Stimulated activated naive CD8-positive, alpha-beta T cell treated with anti-CD3 and anti-CD28 coated beads, Interleukin-15, Interleukin-2, amounts not matched to agents 100 ng/mL and 50 ng/mL, for 24 hours (primary cell): ENCODE data around the gene SEPTIN12.

Experiments used
- H3K27ac Mint-ChIP-seq: one replicate; pipeline ENCODE4 v1.8.0; 2021; ENCODE audit warnings: mild to moderate bottlenecking, mixed read lengths
- H3K27me3 Mint-ChIP-seq: one replicate; pipeline ENCODE4 v1.8.0; 2021; ENCODE audit warnings: mixed read lengths
- H3K36me3 Mint-ChIP-seq: one replicate; pipeline ENCODE4 v1.8.0; 2021; ENCODE audit warnings: low read depth, mixed read lengths
- H3K4me1 Mint-ChIP-seq: one replicate; pipeline ENCODE4 v1.8.0; 2021; ENCODE audit warnings: low read depth, mixed read lengths
- H3K4me3 Mint-ChIP-seq: one replicate; pipeline ENCODE4 v1.8.0; 2021; ENCODE audit warnings: mild to moderate bottlenecking, mixed read lengths
- H3K9me3 Mint-ChIP-seq: one replicate; pipeline ENCODE4 v1.8.0; 2021; ENCODE audit warnings: mixed read lengths

The SEPTIN12 gene

DNA sequence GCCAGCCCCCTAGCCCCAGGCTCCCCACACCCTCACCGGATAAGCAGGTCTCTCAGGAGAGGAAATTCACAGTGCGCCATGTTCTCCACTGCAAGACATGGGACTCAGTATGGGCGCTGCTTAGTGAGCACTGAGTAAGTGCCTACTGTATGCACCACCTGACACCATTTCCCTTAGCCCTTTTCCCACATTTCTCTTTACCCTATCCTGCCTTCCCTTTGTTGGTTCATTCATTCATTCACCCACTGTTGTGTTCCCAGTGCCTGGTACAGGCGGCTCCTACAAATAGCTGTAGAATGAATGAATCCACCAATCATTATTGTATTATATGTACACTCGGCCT, 10.1 kb downstream of the SEPTIN12 start:
- no peaks in the 10 kb centered on the region for H3K27me3 Mint-ChIP-seq
- no peaks in the 10 kb centered on the region for H3K4me1 Mint-ChIP-seq
- H3K27ac Mint-ChIP-seq: no peak overlapping the region
- H3K36me3 Mint-ChIP-seq: no peaks in the 10 kb centered on the region
- H3K4me3 Mint-ChIP-seq: no peak overlapping the region
- H3K9me3 Mint-ChIP-seq: no peaks in the 10 kb centered on the region

DNA sequence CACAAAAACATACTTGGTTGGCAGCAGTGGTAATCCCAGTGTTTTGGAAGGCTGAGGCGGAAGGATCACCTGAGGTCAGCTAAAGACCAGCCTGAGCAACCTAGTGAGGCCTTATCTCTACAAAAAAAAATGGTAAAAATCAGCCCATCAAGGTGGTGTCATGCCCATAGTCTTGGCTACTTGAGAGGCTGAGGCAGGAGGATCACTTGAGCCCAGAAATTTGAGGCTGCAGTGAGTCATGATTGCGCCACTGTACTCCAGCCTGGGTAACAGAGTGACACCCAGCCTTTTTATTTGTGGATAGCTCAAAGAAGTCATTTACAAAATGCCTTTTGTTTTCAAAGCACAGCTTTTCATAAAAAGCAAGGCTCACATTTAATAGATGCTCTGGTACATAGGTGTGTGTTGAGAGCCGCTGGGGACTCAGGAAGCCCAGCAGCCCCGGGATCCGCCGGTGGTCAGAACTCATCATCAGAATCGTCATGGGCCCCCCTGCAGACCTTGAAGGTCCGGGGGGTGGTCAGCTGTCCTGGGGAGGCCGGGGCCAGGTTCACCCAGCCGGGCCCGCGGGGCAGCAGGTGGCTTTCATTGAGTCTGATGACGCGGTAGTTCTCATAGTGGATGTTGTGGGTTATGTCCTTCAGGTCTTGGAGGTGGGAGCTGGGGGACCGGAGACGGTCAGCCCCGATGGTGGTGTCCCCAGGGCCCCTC, 10.7 kb downstream of the SEPTIN12 start:
- no peaks in the 10 kb centered on the region for H3K9me3 Mint-ChIP-seq
- no peaks in the 10 kb centered on the region for H3K36me3 Mint-ChIP-seq
- no peaks in the 10 kb centered on the region for H3K4me1 Mint-ChIP-seq
- no peak overlapping the region for H3K4me3 Mint-ChIP-seq
- no peak overlapping the region for H3K27ac Mint-ChIP-seq
- no peaks in the 10 kb centered on the region for H3K27me3 Mint-ChIP-seq

DNA sequence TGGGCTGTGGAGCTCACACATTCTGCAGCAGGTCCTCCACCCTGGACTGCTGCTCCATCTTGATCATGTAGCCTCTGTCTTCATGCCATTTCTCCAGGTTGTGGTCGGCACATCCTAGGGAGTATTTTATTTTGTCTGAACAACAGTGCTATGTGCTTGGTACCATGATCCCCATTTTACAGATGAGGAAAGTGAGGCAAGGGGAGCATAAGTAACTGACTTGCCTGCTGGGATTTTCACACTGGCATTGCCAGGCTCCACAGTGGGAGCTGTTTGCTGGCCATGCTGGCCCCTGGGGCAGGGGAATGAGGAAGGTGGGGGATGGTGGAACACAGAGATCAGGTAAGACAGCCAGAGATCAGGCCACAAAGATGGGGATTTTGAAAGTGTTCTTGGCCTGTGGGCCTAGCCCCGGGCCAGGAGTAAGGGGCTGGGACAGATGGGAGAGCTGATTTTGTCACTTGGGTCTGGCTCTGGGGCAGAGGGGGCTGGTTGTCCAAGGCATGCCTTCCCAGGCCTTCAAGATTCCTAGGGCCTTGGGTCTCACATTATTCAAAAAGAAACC, 11.9 kb downstream of the SEPTIN12 start:
- H3K27ac Mint-ChIP-seq: no peak overlapping the region
- no peaks in the 10 kb centered on the region for H3K36me3 Mint-ChIP-seq
- no peak overlapping the region for H3K4me3 Mint-ChIP-seq
- H3K4me1 Mint-ChIP-seq: no peaks in the 10 kb centered on the region
- no peaks in the 10 kb centered on the region for H3K9me3 Mint-ChIP-seq
- H3K27me3 Mint-ChIP-seq: no peaks in the 10 kb centered on the region

DNA sequence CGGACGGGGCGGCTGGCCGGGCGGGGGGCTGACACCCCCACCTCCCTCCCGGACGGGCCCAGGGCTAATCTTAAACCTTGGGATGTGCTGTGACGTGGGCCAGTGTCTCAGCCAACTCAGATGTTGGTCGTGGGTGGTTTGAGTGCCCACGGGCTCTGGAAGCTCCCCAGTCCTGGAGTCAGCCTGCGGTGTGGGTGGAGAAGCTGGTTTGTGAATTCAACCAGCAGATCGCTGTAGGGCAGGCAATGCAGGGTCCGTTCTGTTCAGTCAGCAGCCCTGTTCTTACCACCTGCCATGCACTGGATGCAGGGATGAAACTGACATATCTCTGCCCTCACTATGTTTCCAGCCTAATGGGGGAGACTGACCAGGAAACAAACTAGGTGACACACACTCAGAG, 13.1 kb downstream of the SEPTIN12 start:
- H3K36me3 Mint-ChIP-seq: no peaks in the 10 kb centered on the region
- H3K9me3 Mint-ChIP-seq: no peaks in the 10 kb centered on the region
- H3K27ac Mint-ChIP-seq: no peak overlapping the region
- H3K4me3 Mint-ChIP-seq: no peak overlapping the region
- H3K4me1 Mint-ChIP-seq: no peaks in the 10 kb centered on the region
- no peaks in the 10 kb centered on the region for H3K27me3 Mint-ChIP-seq

DNA sequence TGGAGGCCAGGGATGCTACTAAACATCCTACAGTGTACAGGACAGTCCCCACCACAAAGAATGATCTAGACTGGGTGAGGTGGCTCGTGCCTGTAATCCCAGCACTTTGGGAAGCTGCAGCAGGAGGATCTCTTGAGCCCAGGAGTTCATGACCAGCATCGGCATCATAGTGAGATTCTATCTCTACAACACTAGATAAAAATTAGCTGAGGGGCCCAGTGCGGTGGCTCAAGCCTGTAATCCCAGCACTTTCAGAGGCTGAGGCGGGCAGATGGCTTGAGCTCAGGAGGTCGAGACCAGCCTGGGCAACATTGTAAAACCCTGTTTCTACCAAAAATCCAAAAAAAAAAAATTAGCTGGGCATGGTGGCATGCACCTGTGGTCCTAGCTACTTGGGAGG, 15.8 kb downstream of the SEPTIN12 start:
- H3K27ac Mint-ChIP-seq: no peak overlapping the region

DNA sequence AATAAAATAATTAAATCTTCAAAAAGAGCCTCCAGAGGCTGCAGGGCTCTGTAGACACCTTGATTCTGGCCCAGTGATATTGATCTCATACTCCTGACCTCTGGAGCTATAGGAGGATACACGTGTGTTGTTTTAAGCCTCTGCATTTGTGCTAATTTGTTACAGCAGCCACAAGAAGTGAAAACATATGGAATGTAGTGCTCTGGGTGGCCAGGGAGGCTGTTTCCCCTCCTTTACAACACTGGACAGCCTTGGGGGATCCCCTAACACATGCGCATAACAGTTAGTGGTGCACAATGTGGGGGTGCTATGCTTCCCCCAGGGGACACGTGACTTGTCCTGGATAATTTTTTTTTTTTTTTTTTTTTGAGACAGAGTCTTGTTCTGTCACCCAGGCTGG, 16.5 kb downstream of the SEPTIN12 start:
- H3K27ac Mint-ChIP-seq: no peak overlapping the region
- H3K36me3 Mint-ChIP-seq: no peaks in the 10 kb centered on the region
- no peaks in the 10 kb centered on the region for H3K27me3 Mint-ChIP-seq
- H3K9me3 Mint-ChIP-seq: no peaks in the 10 kb centered on the region
- H3K4me1 Mint-ChIP-seq: peaks cover 20% of the 10 kb centered on the region
- no peak overlapping the region for H3K4me3 Mint-ChIP-seq

More for the DNA sequence above, 15.8 kb downstream of the SEPTIN12 start:
- Mint-ChIP-seq H3K4me1 (peaks cover 16% of the 10 kb centered on the region), H3K9me3 (no peaks in the 10 kb centered on the region), H3K4me3 (no peak overlapping the region), H3K27me3 (no peaks in the 10 kb centered on the region), H3K36me3 (no peaks in the 10 kb centered on the region)

DNA sequence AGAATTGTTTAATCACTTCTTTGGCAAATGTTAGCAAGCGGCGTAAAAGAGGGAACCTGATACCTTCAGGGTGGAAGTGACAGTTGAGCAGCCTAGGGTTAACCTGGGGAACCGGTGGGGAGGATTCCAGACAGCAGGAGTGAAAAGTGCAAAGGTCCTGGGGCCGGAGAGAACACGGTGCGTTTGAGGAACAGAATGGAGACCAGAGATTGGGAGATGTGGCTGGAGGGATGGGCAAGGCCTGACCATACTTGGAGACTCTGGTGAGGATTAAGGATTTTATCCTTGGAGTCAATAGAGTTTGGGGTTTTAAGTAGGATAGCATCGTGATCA, 18.9 kb downstream of the SEPTIN12 start:
- no peaks in the 10 kb centered on the region for H3K27me3 Mint-ChIP-seq
- peak overlapping the region; percentile 15 for H3K27ac Mint-ChIP-seq
- H3K36me3 Mint-ChIP-seq: peaks cover 3% of the 10 kb centered on the region
- H3K4me1 Mint-ChIP-seq: peaks cover 34% of the 10 kb centered on the region
- H3K9me3 Mint-ChIP-seq: no peaks in the 10 kb centered on the region
- peak overlapping the region; percentile 86 for H3K4me3 Mint-ChIP-seq

DNA sequence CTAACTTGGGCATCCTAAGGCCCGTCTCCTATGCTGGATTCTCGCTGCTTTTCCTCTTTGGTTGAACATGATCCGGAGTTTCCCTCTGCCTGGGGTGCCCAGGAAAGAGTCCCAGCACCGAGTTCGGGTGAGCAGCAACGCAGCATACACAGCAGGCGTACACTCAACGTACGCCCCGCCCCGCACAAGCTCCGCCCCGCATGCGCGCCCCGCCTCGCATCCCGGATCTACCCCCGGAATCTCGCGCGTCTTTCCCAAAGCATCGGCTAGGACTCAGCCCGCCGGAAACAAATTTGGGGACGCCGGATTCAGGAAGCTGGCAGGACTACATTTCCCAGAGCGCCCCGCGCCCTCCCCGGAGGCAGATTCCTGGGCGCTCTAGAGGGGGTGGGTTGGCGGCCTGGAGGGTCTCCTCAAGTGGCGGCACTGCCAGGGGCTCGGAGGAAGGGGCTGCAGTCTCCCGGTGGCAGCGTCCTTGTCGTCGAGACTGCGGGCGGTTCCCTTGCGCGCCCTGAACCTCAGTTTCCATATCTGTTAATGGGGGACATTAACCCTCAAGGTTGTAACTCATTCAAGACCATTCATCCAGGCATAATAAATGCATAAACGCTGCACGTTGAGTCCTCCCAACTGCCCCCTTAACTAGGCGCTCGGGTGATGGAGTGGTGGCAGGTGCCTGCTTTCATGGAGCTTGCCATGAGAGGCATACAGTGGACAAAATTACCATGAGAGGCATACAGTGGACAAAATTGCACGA, 19.4 kb downstream of the SEPTIN12 start:
- H3K4me3 Mint-ChIP-seq: peak overlapping the region; percentile 86
- no peaks in the 10 kb centered on the region for H3K9me3 Mint-ChIP-seq
- peak overlapping the region; percentile 91 for H3K27ac Mint-ChIP-seq
- no peaks in the 10 kb centered on the region for H3K27me3 Mint-ChIP-seq
- H3K4me1 Mint-ChIP-seq: peaks cover 34% of the 10 kb centered on the region
- peaks cover 3% of the 10 kb centered on the region for H3K36me3 Mint-ChIP-seq

DNA sequence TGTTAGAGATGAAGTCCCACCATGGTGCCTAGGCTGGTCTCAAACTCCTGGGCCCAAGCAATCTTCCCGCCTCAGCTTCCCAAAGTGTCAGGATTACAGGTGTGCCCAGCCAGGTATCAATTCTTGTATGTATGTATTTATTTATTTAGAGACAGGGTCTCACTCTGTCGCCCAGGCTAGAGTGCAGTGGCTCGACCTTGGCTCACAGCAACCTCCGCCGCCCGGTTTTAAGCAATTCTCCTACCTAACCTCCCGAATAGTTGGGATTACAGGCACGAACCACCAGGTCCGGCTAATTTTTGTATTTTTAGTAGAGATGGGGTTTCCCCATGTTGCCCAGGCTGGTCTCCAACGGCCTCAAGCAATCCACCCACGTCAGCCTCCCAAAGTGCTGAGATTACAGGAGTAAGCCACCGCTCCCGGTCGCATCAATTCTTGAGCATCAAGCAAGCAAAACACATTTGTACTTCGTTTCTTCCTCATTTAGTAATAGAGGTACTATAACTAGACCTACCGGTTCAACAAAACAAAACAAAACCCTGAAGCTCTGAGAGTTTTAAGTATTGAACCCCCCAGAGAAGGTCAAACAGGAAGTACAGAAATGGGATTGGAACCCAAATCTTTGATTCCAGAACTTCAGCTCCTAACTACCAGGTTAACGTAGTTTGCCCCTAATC, 20.1 kb downstream of the SEPTIN12 start:
- peak overlapping the region; percentile 86 for H3K4me3 Mint-ChIP-seq
- H3K36me3 Mint-ChIP-seq: peaks cover 4% of the 10 kb centered on the region
- H3K9me3 Mint-ChIP-seq: no peaks in the 10 kb centered on the region
- peaks cover 34% of the 10 kb centered on the region for H3K4me1 Mint-ChIP-seq
- no peaks in the 10 kb centered on the region for H3K27me3 Mint-ChIP-seq
- H3K27ac Mint-ChIP-seq: peak overlapping the region; percentile 91

DNA sequence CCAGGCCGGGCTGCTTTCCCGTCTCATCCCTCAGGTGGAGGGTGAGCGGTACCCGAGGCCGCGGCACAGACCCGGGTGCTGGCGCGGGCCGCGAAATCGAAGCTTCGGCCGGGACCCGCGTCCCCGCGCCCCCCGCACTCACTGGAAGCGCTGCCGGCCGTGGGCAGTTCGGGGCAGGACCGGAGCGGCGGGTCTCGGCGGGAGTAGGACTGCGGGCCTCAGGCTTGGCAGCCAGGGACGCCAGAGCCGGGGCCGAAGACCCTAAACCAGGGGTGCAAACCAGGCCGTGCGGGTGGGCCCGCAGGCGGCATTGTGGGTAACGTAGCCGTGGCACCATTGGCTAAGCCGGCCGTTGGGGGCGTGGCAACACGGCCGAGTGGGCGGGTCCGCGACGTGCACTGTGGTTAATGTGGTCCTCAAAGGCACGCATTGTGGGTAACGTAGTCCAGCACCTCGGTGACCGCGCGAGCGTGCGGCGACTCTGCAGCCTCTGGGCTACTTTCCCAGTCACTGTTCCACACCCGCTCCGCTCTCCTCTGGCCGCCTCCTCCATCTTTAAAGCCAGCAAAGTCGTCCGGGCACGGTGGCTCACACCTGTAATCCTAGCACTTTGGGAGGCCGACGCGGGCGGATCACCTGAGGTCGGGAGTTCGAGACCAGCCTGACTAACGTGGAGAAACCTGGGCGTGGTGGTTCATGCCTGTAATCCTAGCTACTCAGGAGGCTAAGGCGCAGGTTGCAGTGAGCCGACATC, 21.1 kb downstream of the SEPTIN12 start, which contains the start of gene ZNF500:
ZNF500 (minus strand) TSS at position 288 of the 754 bp plus-strand sequence. CDS start 1,184 bp downstream, outside the sequence.
- Mint-ChIP-seq H3K27ac (peak within 1 kb of the TSS; percentile 91), H3K36me3 (peaks cover 13% of the 10 kb centered on the region), H3K9me3 (no peaks in the 10 kb centered on the region), H3K4me1 (peaks cover 34% of the 10 kb centered on the region), H3K4me3 (peak within 1 kb of the TSS; percentile 88), H3K27me3 (no peaks in the 10 kb centered on the region)

DNA sequence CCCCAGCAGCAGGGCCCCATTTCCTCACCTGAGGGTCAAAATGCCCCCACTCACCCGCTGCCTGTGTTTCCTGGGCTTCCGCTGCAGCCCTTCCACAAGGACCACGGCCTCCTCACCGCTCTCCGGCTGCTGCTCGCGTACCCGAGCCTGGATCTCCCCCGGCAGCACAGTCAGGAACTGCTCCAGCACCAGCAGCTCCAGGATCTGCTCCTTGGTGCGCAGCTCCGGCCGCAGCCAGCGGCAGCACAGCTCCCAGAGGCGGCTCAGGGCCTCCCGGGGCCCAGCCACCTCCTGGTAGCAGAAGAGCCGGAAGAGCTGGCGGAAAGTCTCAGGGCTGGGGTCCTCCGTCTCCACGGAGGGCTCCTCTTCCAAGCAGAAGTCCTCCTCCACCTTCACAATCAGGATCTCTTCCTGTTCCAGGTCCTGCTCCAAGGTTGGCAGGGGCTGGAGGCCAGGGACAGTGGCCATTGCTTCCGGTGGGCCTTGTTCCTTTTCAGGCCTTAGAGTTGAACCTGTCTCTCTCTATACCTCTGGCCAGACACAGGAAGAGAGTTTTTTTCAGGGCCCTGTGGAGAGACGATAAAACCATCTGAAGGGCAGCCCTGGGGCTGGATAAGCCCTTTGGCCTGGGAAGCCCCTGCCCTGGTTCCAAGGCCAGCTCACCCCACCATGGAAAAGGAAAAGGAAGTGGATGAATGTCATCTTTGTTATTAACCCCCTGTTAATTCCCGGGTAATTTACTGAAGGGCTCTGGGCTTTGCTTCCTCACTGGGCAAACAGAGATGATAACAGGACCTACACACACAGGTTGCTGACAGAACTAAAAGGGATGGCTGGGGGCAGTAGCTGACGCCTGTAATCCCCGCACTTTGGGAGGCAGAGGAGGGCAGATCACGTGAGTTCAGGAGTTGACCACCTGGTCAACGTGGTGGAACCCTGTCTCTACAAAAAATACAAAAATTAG, 22.4 kb downstream of the SEPTIN12 start:
- Mint-ChIP-seq H3K36me3 (peaks cover 15% of the 10 kb centered on the region), H3K4me3 (peak overlapping the region; percentile 85), H3K27me3 (no peaks in the 10 kb centered on the region), H3K9me3 (no peaks in the 10 kb centered on the region), H3K4me1 (peaks cover 34% of the 10 kb centered on the region), H3K27ac (peak overlapping the region; percentile 85)

DNA sequence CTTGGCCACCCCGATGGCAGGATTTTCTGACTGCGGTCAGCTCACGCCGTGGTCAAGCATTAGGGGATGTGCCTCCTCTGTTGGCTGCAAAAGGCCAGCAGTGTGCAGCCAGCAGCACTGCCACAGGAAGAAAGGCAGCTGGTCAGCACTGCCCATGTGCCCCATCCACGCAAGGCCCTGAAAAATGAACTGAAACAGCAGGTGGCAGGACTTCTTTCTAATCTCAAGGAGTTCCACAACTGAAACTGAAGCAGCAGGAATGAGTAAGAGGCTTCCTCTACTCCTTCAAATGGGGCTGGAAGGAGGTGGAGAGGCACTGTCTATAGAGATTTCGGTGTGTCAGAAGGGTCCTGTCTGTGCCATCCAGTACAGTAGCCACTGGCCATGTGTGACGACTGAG, 24.4 kb downstream of the SEPTIN12 start:
- Mint-ChIP-seq H3K36me3 (peaks cover 30% of the 10 kb centered on the region), H3K9me3 (no peaks in the 10 kb centered on the region), H3K4me3 (no peak overlapping the region), H3K27ac (no peak overlapping the region), H3K27me3 (no peaks in the 10 kb centered on the region), H3K4me1 (peaks cover 30% of the 10 kb centered on the region)

DNA sequence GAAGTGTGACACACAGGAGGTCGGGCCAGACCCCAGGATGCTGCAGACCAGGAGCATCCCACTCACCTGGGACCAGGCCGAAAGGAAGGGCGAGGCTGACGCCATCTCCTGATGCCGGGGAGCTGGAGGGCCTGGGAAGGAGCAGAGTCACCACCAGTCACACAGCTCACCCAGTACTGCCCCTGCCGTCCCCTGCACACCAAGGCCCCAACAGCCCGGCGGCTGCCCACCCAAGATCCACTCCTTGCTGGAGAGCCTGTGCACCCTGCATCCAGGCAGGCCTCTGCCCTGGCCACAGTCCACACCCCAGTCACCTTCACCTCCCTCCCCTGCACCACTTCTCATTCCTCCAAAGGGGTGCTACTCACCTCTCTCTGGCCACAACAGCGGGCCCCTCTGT, 25.9 kb downstream of the SEPTIN12 start:
- H3K36me3 Mint-ChIP-seq: peaks cover 39% of the 10 kb centered on the region

More for the DNA sequence above, 25.9 kb downstream of the SEPTIN12 start:
- Mint-ChIP-seq H3K27ac (no peak overlapping the region), H3K4me3 (no peak overlapping the region), H3K9me3 (no peaks in the 10 kb centered on the region), H3K27me3 (no peaks in the 10 kb centered on the region), H3K4me1 (peaks cover 16% of the 10 kb centered on the region)
